GM12878 (cell line): ENCODE data around the gene TIMM29.

Source experiments
- EP300 ChIP-seq, 2 experiments: fragments of 150-350 bp in 1 of 2; IDR thresholded peaks; 2 replicates each; pipeline ENCODE4 v1.6.1; 2011 to 2012; ENCODE audit warnings: low read depth in 2 of 2, low read length in 2 of 2, borderline replicate concordance in 1 of 2, improper control_type of control experiment in 1 of 2, inconsistent platforms in 1 of 2; ENCODE audit not compliant: control insufficient read depth in 1 of 2
- POU2F2 ChIP-seq: IDR thresholded peaks from 3 replicates; pipeline ENCODE4 v1.6.1; 2011; ENCODE audit warnings: low read depth, mild to moderate bottlenecking, low read length, borderline replicate concordance
- SP1 ChIP-seq: IDR thresholded peaks from one replicate; pipeline ENCODE4 v1.6.1; 2011; ENCODE audit warnings: low read depth, low read length
- TARDBP ChIP-seq: IDR thresholded peaks from 2 replicates; pipeline ENCODE4 v1.6.1; 2016; ENCODE audit warnings: borderline replicate concordance
- TF ChIP-seq, protein P1 (sequence below), 3 experiments: IDR thresholded peaks in 2 of 3; conservative IDR thresholded peaks in 1 of 3; 2 replicates each; pipeline ENCODE4 v1.5.1; 2011; ENCODE audit warnings: low read depth in 3 of 3, low read length in 3 of 3, mild to moderate bottlenecking in 3 of 3, control low read depth in 2 of 3, moderate library complexity in 2 of 3, inconsistent platforms in 1 of 3, mixed read lengths in 1 of 3; ENCODE audit not compliant: control insufficient read depth in 2 of 3, insufficient read depth in 1 of 3; ENCODE audit errors: extremely low read depth in 1 of 3
- TF ChIP-seq, protein P2 (sequence below): fragments of 450-650 bp; formaldehyde crosslinking; IDR thresholded peaks from 2 replicates; pipeline ENCODE4 v1.5.0; 2022; ENCODE audit warnings: mild to moderate bottlenecking, missing genetic modification characterization
- TF ChIP-seq, protein P3 (sequence below): fragments of 450-650 bp; IDR thresholded peaks from 2 replicates; pipeline ENCODE4 v1.6.1; 2017; ENCODE audit warnings: mild to moderate bottlenecking

DNA sequence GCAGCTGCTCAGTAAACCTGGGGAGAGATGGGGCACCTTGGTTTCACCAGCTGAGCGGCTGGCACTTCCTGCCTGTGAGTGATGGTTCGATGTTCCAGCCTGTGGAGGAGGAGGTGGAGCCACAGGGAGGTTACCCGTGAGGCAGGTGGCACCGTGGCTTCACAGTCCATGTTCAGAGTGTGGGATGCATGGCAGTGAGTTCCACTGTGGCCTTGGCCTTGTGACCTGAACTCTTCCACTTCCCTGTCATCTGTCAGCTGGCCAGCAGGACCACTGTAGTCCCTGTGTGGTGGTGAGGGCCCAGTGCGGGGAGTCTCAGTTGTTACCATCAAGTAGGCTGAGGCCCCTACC lies 49.1 kb downstream of the TIMM29 start:
- TF ChIP-seq SP1 (no peak), POU2F2 (no peak), TARDBP (no peak), EP300 (IDR thresholded peaks at IDR 0.05; ENCODE audit: borderline replicate concordance in 1 of 2, control insufficient read depth in 1 of 2, low read depth in 2 of 2, low read length in 2 of 2) (no peak)
- TF ChIP-seq, protein P1, sequence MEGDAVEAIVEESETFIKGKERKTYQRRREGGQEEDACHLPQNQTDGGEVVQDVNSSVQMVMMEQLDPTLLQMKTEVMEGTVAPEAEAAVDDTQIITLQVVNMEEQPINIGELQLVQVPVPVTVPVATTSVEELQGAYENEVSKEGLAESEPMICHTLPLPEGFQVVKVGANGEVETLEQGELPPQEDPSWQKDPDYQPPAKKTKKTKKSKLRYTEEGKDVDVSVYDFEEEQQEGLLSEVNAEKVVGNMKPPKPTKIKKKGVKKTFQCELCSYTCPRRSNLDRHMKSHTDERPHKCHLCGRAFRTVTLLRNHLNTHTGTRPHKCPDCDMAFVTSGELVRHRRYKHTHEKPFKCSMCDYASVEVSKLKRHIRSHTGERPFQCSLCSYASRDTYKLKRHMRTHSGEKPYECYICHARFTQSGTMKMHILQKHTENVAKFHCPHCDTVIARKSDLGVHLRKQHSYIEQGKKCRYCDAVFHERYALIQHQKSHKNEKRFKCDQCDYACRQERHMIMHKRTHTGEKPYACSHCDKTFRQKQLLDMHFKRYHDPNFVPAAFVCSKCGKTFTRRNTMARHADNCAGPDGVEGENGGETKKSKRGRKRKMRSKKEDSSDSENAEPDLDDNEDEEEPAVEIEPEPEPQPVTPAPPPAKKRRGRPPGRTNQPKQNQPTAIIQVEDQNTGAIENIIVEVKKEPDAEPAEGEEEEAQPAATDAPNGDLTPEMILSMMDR (IDR thresholded peaks at IDR 0.05 in 2 of 3, conservative IDR thresholded peaks at IDR 0.05 in 1 of 3; ENCODE audit: control insufficient read depth in 2 of 3, extremely low read depth in 1 of 3, insufficient read depth in 1 of 3, low read depth in 3 of 3, low read length in 3 of 3): no peak
- TF ChIP-seq, protein P2, sequence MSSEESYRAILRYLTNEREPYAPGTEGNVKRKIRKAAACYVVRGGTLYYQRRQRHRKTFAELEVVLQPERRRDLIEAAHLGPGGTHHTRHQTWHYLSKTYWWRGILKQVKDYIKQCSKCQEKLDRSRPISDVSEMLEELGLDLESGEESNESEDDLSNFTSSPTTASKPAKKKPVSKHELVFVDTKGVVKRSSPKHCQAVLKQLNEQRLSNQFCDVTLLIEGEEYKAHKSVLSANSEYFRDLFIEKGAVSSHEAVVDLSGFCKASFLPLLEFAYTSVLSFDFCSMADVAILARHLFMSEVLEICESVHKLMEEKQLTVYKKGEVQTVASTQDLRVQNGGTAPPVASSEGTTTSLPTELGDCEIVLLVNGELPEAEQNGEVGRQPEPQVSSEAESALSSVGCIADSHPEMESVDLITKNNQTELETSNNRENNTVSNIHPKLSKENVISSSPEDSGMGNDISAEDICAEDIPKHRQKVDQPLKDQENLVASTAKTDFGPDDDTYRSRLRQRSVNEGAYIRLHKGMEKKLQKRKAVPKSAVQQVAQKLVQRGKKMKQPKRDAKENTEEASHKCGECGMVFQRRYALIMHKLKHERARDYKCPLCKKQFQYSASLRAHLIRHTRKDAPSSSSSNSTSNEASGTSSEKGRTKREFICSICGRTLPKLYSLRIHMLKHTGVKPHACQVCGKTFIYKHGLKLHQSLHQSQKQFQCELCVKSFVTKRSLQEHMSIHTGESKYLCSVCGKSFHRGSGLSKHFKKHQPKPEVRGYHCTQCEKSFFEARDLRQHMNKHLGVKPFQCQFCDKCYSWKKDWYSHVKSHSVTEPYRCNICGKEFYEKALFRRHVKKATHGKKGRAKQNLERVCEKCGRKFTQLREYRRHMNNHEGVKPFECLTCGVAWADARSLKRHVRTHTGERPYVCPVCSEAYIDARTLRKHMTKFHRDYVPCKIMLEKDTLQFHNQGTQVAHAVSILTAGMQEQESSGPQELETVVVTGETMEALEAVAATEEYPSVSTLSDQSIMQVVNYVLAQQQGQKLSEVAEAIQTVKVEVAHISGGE (CRISPR knock-in tag): no peak
- TF ChIP-seq, protein P3, sequence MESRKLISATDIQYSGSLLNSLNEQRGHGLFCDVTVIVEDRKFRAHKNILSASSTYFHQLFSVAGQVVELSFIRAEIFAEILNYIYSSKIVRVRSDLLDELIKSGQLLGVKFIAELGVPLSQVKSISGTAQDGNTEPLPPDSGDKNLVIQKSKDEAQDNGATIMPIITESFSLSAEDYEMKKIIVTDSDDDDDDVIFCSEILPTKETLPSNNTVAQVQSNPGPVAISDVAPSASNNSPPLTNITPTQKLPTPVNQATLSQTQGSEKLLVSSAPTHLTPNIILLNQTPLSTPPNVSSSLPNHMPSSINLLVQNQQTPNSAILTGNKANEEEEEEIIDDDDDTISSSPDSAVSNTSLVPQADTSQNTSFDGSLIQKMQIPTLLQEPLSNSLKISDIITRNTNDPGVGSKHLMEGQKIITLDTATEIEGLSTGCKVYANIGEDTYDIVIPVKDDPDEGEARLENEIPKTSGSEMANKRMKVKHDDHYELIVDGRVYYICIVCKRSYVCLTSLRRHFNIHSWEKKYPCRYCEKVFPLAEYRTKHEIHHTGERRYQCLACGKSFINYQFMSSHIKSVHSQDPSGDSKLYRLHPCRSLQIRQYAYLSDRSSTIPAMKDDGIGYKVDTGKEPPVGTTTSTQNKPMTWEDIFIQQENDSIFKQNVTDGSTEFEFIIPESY: no peak
